ENCODE data around the gene DYRK4. TPM values are rescaled to one million over a fixed set of nuclear protein-coding genes. Genes with fewer than 3 reads are reported as not detected.

The DYRK4 gene
- total RNA-seq, 2 experiments from 2014 or later = 5.4 to 7.2 TPM

GRCh38 chr12:4609071-4609470 lies 47.1 kb downstream of the DYRK4 start:
- TF ChIP-seq CTCF (IDR thresholded peaks at IDR 0.05) = no peak
- Mint-ChIP-seq H3K4me3 (no peak overlapping the region), H3K36me3 (ENCODE audit: low read depth) (peaks cover 63% of the 10 kb centered on the region), H3K9me3 (no peaks in the 10 kb centered on the region), H3K27ac (no peak overlapping the region), H3K27me3 (no peaks in the 10 kb centered on the region), H3K4me1 (ENCODE audit: low read depth) (peaks cover 40% of the 10 kb centered on the region)
- Histone ChIP-seq H3K4me3 (ENCODE audit: low read length) (no peak overlapping the region), H3K36me3 (ENCODE audit: insufficient read depth, low read length) (peaks cover 33% of the 10 kb centered on the region), H3K9me3 (ENCODE audit: control insufficient read depth in 1 of 2, insufficient read depth in 1 of 2, low read length in 2 of 2) (no peaks in the 10 kb centered on the region), H3K27ac (ENCODE audit: low read depth in 1 of 2, low read length in 2 of 2) (no peak overlapping the region), H3K27me3 (ENCODE audit: control insufficient read depth in 1 of 2, insufficient read depth in 2 of 2, low read length in 2 of 2) (no peaks in the 10 kb centered on the region), H3K4me1 (ENCODE audit: insufficient read depth, low read length) (peaks cover 4% of the 10 kb centered on the region)
- DNase-seq (no peak), ATAC-seq (ENCODE audit: poor library complexity) (no peak)
- CTCF ChIA-PET = no interaction called here
- POLR2A ChIA-PET = no interaction called here
- intact Hi-C loops (cut with DNase I, micrococcal nuclease) = loop anchor here in 1 of 2 experiments (5.0 kb wide), 1 partner anchor 38 kb away; the partner anchor contains the start of genes AKAP3 and NDUFA9

- Histone ChIP-seq H3K9me3 (ENCODE audit: control insufficient read depth in 1 of 2, insufficient read depth in 1 of 2, low read length in 2 of 2) (no peaks in the 10 kb centered on the region), H3K4me3 (ENCODE audit: low read length) (no peak overlapping the region), H3K4me1 (ENCODE audit: insufficient read depth, low read length) (peaks cover 4% of the 10 kb centered on the region), H3K36me3 (ENCODE audit: insufficient read depth, low read length) (peaks cover 38% of the 10 kb centered on the region), H3K27ac (ENCODE audit: low read depth in 1 of 2, low read length in 2 of 2) (no peak overlapping the region), H3K27me3 (ENCODE audit: control insufficient read depth in 1 of 2, insufficient read depth in 2 of 2, low read length in 2 of 2) (no peaks in the 10 kb centered on the region)
- no peak for DNase-seq
- Mint-ChIP-seq H3K27ac (no peak overlapping the region), H3K9me3 (no peaks in the 10 kb centered on the region), H3K4me1 (ENCODE audit: low read depth) (peaks cover 28% of the 10 kb centered on the region), H3K36me3 (ENCODE audit: low read depth) (peaks cover 73% of the 10 kb centered on the region), H3K4me3 (no peak overlapping the region), H3K27me3 (no peaks in the 10 kb centered on the region)
- ATAC-seq (ENCODE audit: poor library complexity) = no peak
- CTCF ChIA-PET = no interaction called here
- POLR2A ChIA-PET = interaction anchor here (0.7 to 1.2 kb wide), 2 partner anchors 38 to 48 kb away, joined by 3 read pairs; partner anchors contain the start of genes AKAP3, DYRK4 and NDUFA9
- intact Hi-C loops (cut with DNase I, micrococcal nuclease) = no loop called here
- no peak for TF ChIP-seq CTCF (IDR thresholded peaks at IDR 0.05)
Observed at GRCh38 chr12:4610481-4610880, 48.5 kb downstream of the DYRK4 start.

GRCh38 chr12:4615667-4616066 lies 53.7 kb downstream of the DYRK4 start:
- no peak for DNase-seq
- POLR2A ChIA-PET = no interaction called here
- Mint-ChIP-seq H3K9me3 (no peaks in the 10 kb centered on the region), H3K27me3 (no peaks in the 10 kb centered on the region), H3K4me1 (ENCODE audit: low read depth) (no peaks in the 10 kb centered on the region), H3K27ac (no peak overlapping the region), H3K4me3 (no peak overlapping the region), H3K36me3 (ENCODE audit: low read depth) (peaks cover 45% of the 10 kb centered on the region)
- Histone ChIP-seq H3K4me1 (ENCODE audit: insufficient read depth, low read length) (no peaks in the 10 kb centered on the region), H3K9me3 (ENCODE audit: control insufficient read depth in 1 of 2, insufficient read depth in 1 of 2, low read length in 2 of 2) (no peaks in the 10 kb centered on the region), H3K4me3 (ENCODE audit: low read length) (no peak overlapping the region), H3K36me3 (ENCODE audit: insufficient read depth, low read length) (peaks cover 32% of the 10 kb centered on the region), H3K27ac (ENCODE audit: low read depth in 1 of 2, low read length in 2 of 2) (no peak overlapping the region), H3K27me3 (ENCODE audit: control insufficient read depth in 1 of 2, insufficient read depth in 2 of 2, low read length in 2 of 2) (no peaks in the 10 kb centered on the region)
- intact Hi-C loops (cut with DNase I, micrococcal nuclease) = no loop called here
- CTCF ChIA-PET = interaction anchor here (1.9 kb wide), 1 partner anchor 11 kb away, joined by 7 read pairs; no protein-coding TSS in a partner anchor
- TF ChIP-seq CTCF (IDR thresholded peaks at IDR 0.05) = no peak
- ATAC-seq (ENCODE audit: poor library complexity) = no peak

All from CD4-positive, alpha-beta T cell (primary cell).